Measurements from ENCODE around the gene PTPRE. TPM values are rescaled to one million over a fixed set of nuclear protein-coding genes. Genes with fewer than 3 reads are reported as not detected.

PTPRE gene
- polyA plus RNA-seq, 1 donor from 2014 or later, result 11.2 TPM

DNA sequence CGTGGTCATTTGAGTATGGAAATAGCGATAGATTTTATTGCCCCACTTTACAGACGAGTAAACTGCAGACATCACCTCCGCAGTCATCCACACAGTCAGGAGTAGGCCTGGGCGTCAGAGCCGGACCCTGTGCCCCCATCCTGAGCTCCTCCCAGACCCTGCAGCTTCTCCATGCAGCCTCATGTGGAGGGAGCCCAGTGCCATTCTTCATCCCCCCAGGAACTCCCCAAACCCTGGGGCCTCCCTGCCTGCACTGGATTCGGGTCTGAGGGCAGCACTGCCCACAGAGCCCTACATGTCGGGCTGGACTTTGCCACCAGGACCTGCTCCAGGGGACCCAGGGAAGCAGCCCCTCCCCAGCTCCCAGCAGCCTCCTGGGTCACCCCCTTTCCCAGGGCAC lies 118.5 kb downstream of the PTPRE start:
- Mint-ChIP-seq H3K4me3 (no peak overlapping the region), H3K27ac (no peak overlapping the region), H3K4me1 (no peaks in the 10 kb centered on the region), H3K36me3 (peaks cover 1% of the 10 kb centered on the region), H3K9me3 (no peaks in the 10 kb centered on the region), H3K27me3 (peaks cover 5% of the 10 kb centered on the region)

DNA sequence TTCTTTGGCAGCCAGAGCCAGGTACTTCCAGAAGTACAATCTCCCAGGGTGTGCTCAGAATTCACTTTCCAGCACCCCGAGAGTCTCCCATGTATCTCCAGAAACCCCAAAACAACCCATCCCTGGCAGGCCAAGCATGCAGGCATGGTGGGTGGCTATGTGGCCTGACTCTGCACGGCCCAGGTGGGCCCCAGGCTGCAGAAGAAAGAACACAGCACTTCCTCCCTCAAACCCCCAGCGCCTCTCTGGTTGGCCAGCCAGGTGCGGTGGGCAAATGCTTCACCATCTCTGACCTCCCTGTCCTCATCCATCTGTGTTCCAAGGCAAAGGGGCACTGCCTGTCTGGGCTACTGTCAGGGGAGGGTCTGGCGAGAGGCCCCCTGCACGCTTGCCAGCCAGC lies 119.0 kb downstream of the PTPRE start:
- Mint-ChIP-seq H3K9me3 (no peaks in the 10 kb centered on the region), H3K4me1 (no peaks in the 10 kb centered on the region), H3K36me3 (peaks cover 1% of the 10 kb centered on the region), H3K27ac (no peak overlapping the region), H3K27me3 (peaks cover 5% of the 10 kb centered on the region), H3K4me3 (no peak overlapping the region)

DNA sequence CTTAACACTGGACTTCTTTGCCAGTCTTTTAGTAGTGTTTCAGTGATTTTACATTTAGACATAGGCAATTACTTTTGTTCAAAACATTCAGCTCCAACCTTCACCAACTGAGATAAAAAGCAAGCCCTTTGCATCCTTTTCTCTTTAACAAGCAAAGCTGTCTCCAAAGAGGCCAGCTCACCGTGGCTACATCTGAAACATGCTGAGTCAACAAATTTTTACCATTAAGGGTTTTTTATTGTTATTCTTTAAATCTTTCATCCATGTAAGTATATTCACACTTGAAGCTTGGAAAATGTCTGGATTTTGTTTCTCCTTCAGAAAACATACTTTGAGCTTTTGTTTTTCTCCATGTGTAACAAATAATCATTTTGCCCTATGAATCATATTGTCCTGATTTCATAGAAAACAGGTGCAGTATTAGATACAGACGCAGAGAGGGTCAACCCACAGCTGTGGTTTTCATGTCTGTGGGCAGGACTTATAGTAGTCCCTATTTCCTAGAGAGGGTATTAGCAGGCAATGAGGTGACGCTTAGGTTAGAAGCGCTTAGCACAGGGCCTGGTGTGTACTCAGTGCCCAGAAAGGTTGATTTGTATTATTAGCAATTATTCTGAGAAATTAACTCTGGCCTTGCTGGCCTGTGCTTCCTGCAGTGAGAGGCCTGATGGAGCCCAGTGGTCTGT lies 119.9 kb downstream of the PTPRE start:
- no peak overlapping the region for H3K27ac Mint-ChIP-seq
- peaks cover 1% of the 10 kb centered on the region for H3K36me3 Mint-ChIP-seq
- peaks cover 5% of the 10 kb centered on the region for H3K27me3 Mint-ChIP-seq
- no peaks in the 10 kb centered on the region for H3K9me3 Mint-ChIP-seq
- H3K4me3 Mint-ChIP-seq, result no peak overlapping the region
- H3K4me1 Mint-ChIP-seq, result no peaks in the 10 kb centered on the region

GRCh38 chr10:128027306-128027705 lies 120.4 kb downstream of the PTPRE start:
- Mint-ChIP-seq H3K27me3 (peaks cover 5% of the 10 kb centered on the region), H3K4me1 (no peaks in the 10 kb centered on the region), H3K36me3 (peaks cover 1% of the 10 kb centered on the region), H3K4me3 (no peak overlapping the region), H3K9me3 (no peaks in the 10 kb centered on the region), H3K27ac (no peak overlapping the region)

- Mint-ChIP-seq H3K4me3 (no peak overlapping the region), H3K4me1 (no peaks in the 10 kb centered on the region), H3K27me3 (peaks cover 5% of the 10 kb centered on the region), H3K27ac (no peak overlapping the region), H3K9me3 (no peaks in the 10 kb centered on the region), H3K36me3 (peaks cover 1% of the 10 kb centered on the region)
These were observed 121.1 kb downstream of the PTPRE start for GRCh38 chr10:128027822-128028507.

GRCh38 chr10:128028508-128029289 lies 121.8 kb downstream of the PTPRE start:
- H3K36me3 Mint-ChIP-seq, result peaks cover 1% of the 10 kb centered on the region
- H3K4me1 Mint-ChIP-seq, result no peaks in the 10 kb centered on the region
- H3K27me3 Mint-ChIP-seq, result peaks cover 5% of the 10 kb centered on the region
- H3K9me3 Mint-ChIP-seq, result no peaks in the 10 kb centered on the region
- peak overlapping the region in 1 of 3 donors; percentile 73 for H3K27ac Mint-ChIP-seq
- peak overlapping the region in 1 of 4 donors; percentile 17 for H3K4me3 Mint-ChIP-seq

GRCh38 chr10:128029290-128029651 lies 122.4 kb downstream of the PTPRE start:
- H3K9me3 Mint-ChIP-seq, result no peaks in the 10 kb centered on the region
- H3K27ac Mint-ChIP-seq, result peak overlapping the region in 1 of 3 donors; percentile 73
- H3K27me3 Mint-ChIP-seq, result peaks cover 5% of the 10 kb centered on the region
- peak overlapping the region in 1 of 4 donors; percentile 17 for H3K4me3 Mint-ChIP-seq
- H3K4me1 Mint-ChIP-seq, result no peaks in the 10 kb centered on the region
- H3K36me3 Mint-ChIP-seq, result peaks cover 1% of the 10 kb centered on the region

GRCh38 chr10:128029731-128030369 lies 122.9 kb downstream of the PTPRE start:
- H3K4me1 Mint-ChIP-seq, result no peaks in the 10 kb centered on the region
- H3K9me3 Mint-ChIP-seq, result no peaks in the 10 kb centered on the region
- no peak overlapping the region for H3K27ac Mint-ChIP-seq
- H3K36me3 Mint-ChIP-seq, result peaks cover 1% of the 10 kb centered on the region
- peaks cover 5% of the 10 kb centered on the region for H3K27me3 Mint-ChIP-seq
- no peak overlapping the region for H3K4me3 Mint-ChIP-seq

GRCh38 chr10:128030498-128031072 lies 123.7 kb downstream of the PTPRE start:
- H3K9me3 Mint-ChIP-seq, result no peaks in the 10 kb centered on the region
- peaks cover 0 to 1% (median 0%) of the 10 kb centered on the region in 3 donors for H3K4me1 Mint-ChIP-seq
- H3K27ac Mint-ChIP-seq, result no peak overlapping the region
- peaks cover 3% of the 10 kb centered on the region for H3K27me3 Mint-ChIP-seq
- H3K4me3 Mint-ChIP-seq, result no peak overlapping the region
- peaks cover 1% of the 10 kb centered on the region for H3K36me3 Mint-ChIP-seq

- Mint-ChIP-seq H3K27ac (no peak overlapping the region), H3K4me3 (no peak overlapping the region), H3K27me3 (peaks cover 1% of the 10 kb centered on the region), H3K4me1 (peaks cover 0 to 2% (median 0%) of the 10 kb centered on the region in 3 donors), H3K36me3 (peaks cover 1% of the 10 kb centered on the region), H3K9me3 (no peaks in the 10 kb centered on the region)
These were observed 124.3 kb downstream of the PTPRE start for GRCh38 chr10:128031216-128031615.

DNA sequence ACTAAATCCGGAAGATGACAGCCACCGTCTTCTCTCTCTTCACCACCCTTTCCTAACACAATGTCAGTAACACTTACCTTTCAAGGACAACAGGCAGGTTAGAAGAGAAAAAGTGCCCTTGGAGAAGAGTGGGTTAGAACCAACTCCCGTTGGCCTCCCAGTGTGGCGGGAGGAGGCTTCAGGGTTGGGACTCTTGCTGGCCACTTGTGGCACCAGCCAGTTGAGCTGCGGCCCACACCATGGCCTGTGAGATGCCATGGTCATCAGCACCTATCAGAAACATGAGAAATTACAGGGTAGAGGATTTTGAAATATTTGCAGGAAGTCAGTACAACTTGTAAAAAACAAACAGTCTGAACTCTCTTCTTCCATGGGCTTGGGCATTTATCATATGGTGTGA lies 125.6 kb downstream of the PTPRE start:
- Mint-ChIP-seq H3K4me1 (peaks cover 0 to 2% (median 0%) of the 10 kb centered on the region in 3 donors), H3K36me3 (peaks cover 1% of the 10 kb centered on the region), H3K4me3 (no peak overlapping the region), H3K9me3 (no peaks in the 10 kb centered on the region), H3K27me3 (peaks cover 1% of the 10 kb centered on the region), H3K27ac (peak overlapping the region in 1 of 3 donors; percentile 33)

- peaks cover 1% of the 10 kb centered on the region for H3K27me3 Mint-ChIP-seq
- peaks cover 0 to 2% (median 0%) of the 10 kb centered on the region in 3 donors for H3K4me1 Mint-ChIP-seq
- H3K36me3 Mint-ChIP-seq, result no peaks in the 10 kb centered on the region
- H3K27ac Mint-ChIP-seq, result no peak overlapping the region
- no peaks in the 10 kb centered on the region for H3K9me3 Mint-ChIP-seq
- no peak overlapping the region for H3K4me3 Mint-ChIP-seq
These were observed 128.7 kb downstream of the PTPRE start for GRCh38 chr10:128035557-128035973.

DNA sequence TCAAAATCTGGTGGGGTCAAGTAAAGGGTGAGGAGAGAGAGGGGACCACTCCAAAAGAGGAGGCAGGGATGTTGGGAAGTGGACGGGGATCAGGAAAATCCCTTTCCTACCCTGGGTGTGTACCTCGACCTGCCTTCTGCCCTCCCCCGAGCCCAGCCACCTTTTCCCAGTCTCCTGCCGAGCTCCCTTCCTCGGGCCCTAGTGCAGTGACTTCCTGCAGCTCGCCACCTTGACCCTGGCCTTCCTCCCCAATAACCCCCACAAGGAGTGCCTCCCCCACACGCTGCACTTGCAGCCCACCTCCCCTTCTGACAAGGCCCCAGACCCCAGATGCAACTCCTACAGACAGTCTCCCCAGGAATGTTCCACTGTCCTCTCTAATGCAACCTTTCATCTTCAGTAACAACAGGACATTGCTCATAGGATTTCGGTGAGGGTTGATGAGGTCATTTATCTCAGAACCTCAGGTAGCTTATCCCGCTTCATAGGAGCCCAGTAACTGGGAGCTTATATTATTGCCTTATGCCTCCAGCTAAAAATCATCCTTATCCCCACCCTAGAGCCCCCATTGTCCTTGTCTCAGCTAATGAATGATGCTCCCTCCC lies 129.2 kb downstream of the PTPRE start:
- Mint-ChIP-seq H3K27ac (no peak overlapping the region), H3K9me3 (no peaks in the 10 kb centered on the region), H3K36me3 (no peaks in the 10 kb centered on the region), H3K4me1 (peaks cover 0 to 2% (median 0%) of the 10 kb centered on the region in 3 donors), H3K4me3 (no peak overlapping the region), H3K27me3 (peaks cover 1% of the 10 kb centered on the region)

DNA sequence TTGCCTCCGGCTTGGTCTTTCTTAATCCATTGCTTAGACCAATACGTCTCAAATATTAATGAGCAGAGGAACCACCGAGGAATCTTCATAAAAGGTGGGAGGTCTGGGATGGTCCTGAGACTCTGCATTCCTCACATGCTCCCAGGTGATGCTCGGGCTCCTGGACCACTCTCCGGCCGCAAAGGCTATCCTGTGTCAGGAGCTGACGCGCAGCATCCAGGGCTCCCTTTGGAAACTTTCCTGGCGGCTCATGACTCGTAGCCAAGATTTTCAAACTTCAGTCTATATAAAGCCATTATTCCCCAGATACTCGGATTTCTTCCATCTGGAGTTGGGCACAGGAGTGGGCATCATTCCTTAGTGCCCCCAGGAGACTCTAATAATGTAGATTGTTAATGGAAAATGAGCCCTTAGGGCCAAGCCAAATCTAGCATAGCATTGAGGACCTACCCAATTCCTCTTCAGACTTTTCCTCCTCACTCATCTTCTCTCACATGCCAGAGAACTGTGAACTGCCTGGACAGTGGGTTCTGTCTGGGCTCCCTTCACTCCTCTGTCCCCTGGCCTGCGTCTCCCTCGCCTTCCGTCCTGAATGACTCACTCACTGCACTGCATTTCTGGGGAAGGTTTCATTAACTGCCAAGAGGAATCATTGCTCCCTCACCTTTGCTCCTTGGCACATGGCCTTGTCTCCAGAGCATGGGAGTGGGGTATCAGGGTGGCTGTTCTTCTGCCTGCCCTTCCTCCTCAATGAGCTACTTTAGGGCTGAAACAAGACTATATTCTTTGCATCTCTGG lies 130.0 kb downstream of the PTPRE start:
- Mint-ChIP-seq H3K36me3 (no peaks in the 10 kb centered on the region), H3K4me1 (peaks cover 0 to 2% (median 0%) of the 10 kb centered on the region in 3 donors), H3K27me3 (peaks cover 1% of the 10 kb centered on the region), H3K4me3 (no peak overlapping the region), H3K27ac (no peak overlapping the region), H3K9me3 (no peaks in the 10 kb centered on the region)
